Measurements from ENCODE around the gene FGD2. TPM values are rescaled to one million over a fixed set of nuclear protein-coding genes. Genes with fewer than 3 reads are reported as not detected.

The FGD2 gene
- total and polyA plus RNA-seq, 2 of the 4 experiments (the other 2 are of a cell fraction): 0.07 TPM; not detected in 1

DNA sequence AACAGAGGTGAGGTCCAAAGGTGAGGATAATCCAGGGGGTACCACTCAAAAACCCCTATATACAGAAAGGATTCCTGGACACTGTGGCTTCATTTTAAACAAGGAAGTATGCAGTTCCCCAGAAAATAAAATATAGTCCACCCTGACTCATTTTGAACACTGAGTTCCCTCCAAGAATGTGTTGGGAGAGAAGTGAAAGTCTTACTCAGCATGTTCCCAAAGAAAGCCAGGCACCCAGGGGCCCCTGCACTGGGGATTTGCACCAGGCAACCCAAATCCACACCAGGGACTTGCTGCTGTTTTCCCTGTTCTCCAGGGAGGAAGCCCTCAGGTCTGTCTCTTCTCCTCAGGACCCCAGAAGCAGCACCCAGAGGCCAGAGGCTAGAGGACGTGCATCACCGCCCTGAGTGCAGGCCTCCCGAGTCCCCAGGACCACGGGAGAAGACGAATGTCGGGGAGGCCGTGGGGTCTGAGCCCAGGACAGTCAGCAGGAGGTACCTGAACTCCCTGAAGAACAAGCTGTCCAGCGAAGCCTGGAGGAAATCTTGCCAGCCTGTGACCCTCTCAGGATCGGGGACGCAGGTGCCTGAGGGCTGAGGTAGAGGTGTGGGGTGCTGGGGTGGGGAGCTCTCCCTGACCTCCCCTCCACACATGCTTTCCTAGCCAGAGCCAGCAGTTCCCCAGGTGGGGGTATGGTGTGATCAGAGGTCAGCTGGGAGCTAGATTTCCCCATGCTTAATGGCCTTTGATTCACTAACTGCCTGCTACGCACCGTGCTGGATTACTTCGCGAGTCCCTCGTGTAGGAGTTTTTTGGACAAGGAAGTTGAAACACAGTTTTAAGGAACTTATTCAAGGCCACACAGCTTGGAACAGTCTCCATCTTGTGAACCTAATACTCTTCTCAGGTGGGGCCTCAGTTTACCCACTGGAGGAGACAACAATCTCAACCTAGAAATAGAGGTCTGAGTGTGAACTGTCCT, 3.3 kb downstream of the FGD2 start:
- TF ChIP-seq FOS (IDR thresholded peaks at IDR 0.05; ENCODE audit: low read depth, low read length) (no peak), POLR2A (IDR thresholded peaks at IDR 0.05; ENCODE audit: low read depth, low read length) (no peak), SMC3 (IDR thresholded peaks at IDR 0.05; ENCODE audit: low read depth, low read length) (no peak), NFE2L2 (IDR thresholded peaks at IDR 0.05; ENCODE audit: low read depth, low read length) (no peak), RAD21 (IDR thresholded peaks at IDR 0.05; ENCODE audit: low read length) (no peak), MAZ (IDR thresholded peaks at IDR 0.05; ENCODE audit: borderline replicate concordance, low read depth, low read length) (no peak), RFX5 (IDR thresholded peaks at IDR 0.05; ENCODE audit: low read depth, low read length) (no peak), BHLHE40 (IDR thresholded peaks at IDR 0.05; ENCODE audit: low read depth, low read length) (no peak), MXI1 (IDR thresholded peaks at IDR 0.05; ENCODE audit: borderline replicate concordance, low read depth, low read length) (no peak), CEBPB (IDR thresholded peaks at IDR 0.05; ENCODE audit: low read depth, low read length) (no peak), CHD1 (IDR thresholded peaks at IDR 0.05; ENCODE audit: low read depth, low read length) (no peak), ELK1 (IDR thresholded peaks at IDR 0.05; ENCODE audit: borderline replicate concordance, low read depth, low read length) (no peak), RCOR1 (IDR thresholded peaks at IDR 0.05; ENCODE audit: insufficient replicate concordance, low read length) (no peak), USF2 (IDR thresholded peaks at IDR 0.05; ENCODE audit: low read depth, low read length) (no peak)
- Histone ChIP-seq H4K91ac (ENCODE audit: insufficient read depth, low read depth, low read length) (no peak overlapping the region), H3K23ac (ENCODE audit: low read depth, low read length) (no peak overlapping the region), H3K27ac (ENCODE audit: insufficient read depth, low read length) (no peak overlapping the region), H3K18ac (ENCODE audit: low read depth, low read length) (no peak overlapping the region), H4K5ac (ENCODE audit: low read depth, low read length) (no peak overlapping the region), H4K8ac (ENCODE audit: low read depth in 2 of 2, low read length in 2 of 2) (no peak overlapping the region), H3K14ac (replicated peaks; ENCODE audit: low read depth, low read length) (no peak overlapping the region), H3K36me3 (ENCODE audit: control insufficient read depth, insufficient read depth, low read length) (no peaks in the 10 kb centered on the region), H3K9ac (ENCODE audit: low read depth, low read length) (no peak overlapping the region), H3K4me3 (ENCODE audit: insufficient read depth, low read depth, low read length) (no peak overlapping the region), H3K9me1 (ENCODE audit: insufficient read depth, low read length) (peaks cover 2% of the 10 kb centered on the region; the same call in 1 of the 2 replicates), H2BK20ac (ENCODE audit: low read depth, low read length) (no peak overlapping the region), H2AK5ac (ENCODE audit: low read depth, low read length) (no peak overlapping the region), H2BK120ac (ENCODE audit: low read depth, low read length) (no peak overlapping the region), H2BK15ac (ENCODE audit: low read depth, low read length) (no peak overlapping the region), H2BK5ac (ENCODE audit: low read depth, low read length, poor library complexity, severe bottlenecking) (no peak overlapping the region), H2AK9ac (replicated peaks; ENCODE audit: low read depth, low read length, poor library complexity) (no peak overlapping the region), H2AFZ (replicated peaks; ENCODE audit: low read length, poor library complexity) (no peak overlapping the region), H3K27me3 (ENCODE audit: control insufficient read depth, insufficient read depth, low read length) (0 out of 2 replicates have a peak, but pooled peaks cover 2% of the 10 kb centered on the region), H3K4me2 (ENCODE audit: low read depth, low read length) (no peak overlapping the region), H3K9me3 (ENCODE audit: control insufficient read depth, insufficient read depth, low read length) (0 out of 2 replicates have a peak, but pooled peaks cover 2% of the 10 kb centered on the region), H4K20me1 (ENCODE audit: insufficient read depth, low read length) (no peaks in the 10 kb centered on the region), H3K56ac (ENCODE audit: extremely low read depth, insufficient read depth, low read length) (no peak overlapping the region), H3K4ac (ENCODE audit: low read depth, low read length) (no peak overlapping the region), H3K79me1 (ENCODE audit: low read depth in 1 of 2, low read length in 2 of 2) (no peaks in the 10 kb centered on the region), H3K4me1 (ENCODE audit: control insufficient read depth, insufficient read depth, low read length) (peaks cover 2% of the 10 kb centered on the region; the same call in 1 of the 2 replicates)
- intact Hi-C loops (cut with micrococcal nuclease) (no loop called here), in situ Hi-C loops (cut with MboI; ENCODE audit: low sequenced_read_pairs) (no loop called here), dilution Hi-C loops (cut with HindIII; ENCODE audit: low sequenced_read_pairs, unreplicated experiment) (no loop called here)
- ChIA-PET POLR2A (ENCODE audit: unreplicated experiment) (no interaction called here), CTCF (no interaction called here)
- no peak for ATAC-seq (ENCODE audit: low read depth)
- WGBS, 2 experiments (ENCODE audit: extremely low coverage in 2 of 2, insufficient read length in 1 of 2): 60% methylated on average over 2 of the region's 15 CpGs; no CpG with 5 or more reads in 1 of the 2 experiments
- DNase-seq: no peak
- no TSS peak for BruUV-seq (replicated peaks)
